HG03103 (cell line): ENCODE measurements around the gene EXOC3L4.
"Not testable (repeated sequence)": the region's sequence is repeated elsewhere in the genome, so short reads cannot be mapped to it uniquely, and the experiment has no call there.

Source experiments
- ATAC-seq: cut with Tn5 transposase; IDR thresholded peaks from one replicate; pipeline ENCODE4 v1.9.1; 2021; ENCODE audit warnings: low read depth; ENCODE audit not compliant: unreplicated experiment

The EXOC3L4 gene

GRCh38 chr14:103094406-103095209 is at the start of gene EXOC3L4:
EXOC3L4 (plus strand) TSS chr14:103094725; CDS start chr14:103100220, 5,495 bp downstream.
- ATAC-seq = no peak

- ATAC-seq = no peak
Observed at GRCh38 chr14:103045371-103045869, 49.1 kb upstream of the EXOC3L4 start.

- not testable (repeated sequence) for ATAC-seq
Observed at GRCh38 chr14:103047453-103047852, 47.1 kb upstream of the EXOC3L4 start.

GRCh38 chr14:103050935-103051334 is 43.6 kb upstream of the EXOC3L4 start:
- no peak for ATAC-seq

GRCh38 chr14:103052407-103052806 is 42.1 kb upstream of the EXOC3L4 start:
- ATAC-seq = no peak

GRCh38 chr14:103055695-103056094 is 38.8 kb upstream of the EXOC3L4 start:
- ATAC-seq = no peak

GRCh38 chr14:103056322-103057027 is 38.0 kb upstream of the EXOC3L4 start:
- ATAC-seq = no peak

GRCh38 chr14:103057028-103057371 is 37.5 kb upstream of the EXOC3L4 start:
- ATAC-seq = no peak

GRCh38 chr14:103057372-103058163 is 37.0 kb upstream of the EXOC3L4 start, which contains the start of gene CDC42BPB:
CDC42BPB (minus strand) TSS chr14:103057549; CDS start chr14:103057173, 376 bp downstream.
- ATAC-seq = peak; percentile 74

GRCh38 chr14:103058164-103059055 is 36.1 kb upstream of the EXOC3L4 start:
- ATAC-seq = no peak

- no peak for ATAC-seq
Observed at GRCh38 chr14:103059556-103059955, 35.0 kb upstream of the EXOC3L4 start.

- no peak for ATAC-seq
Observed at GRCh38 chr14:103061482-103061976, 33.0 kb upstream of the EXOC3L4 start.

GRCh38 chr14:103064436-103064835 is 30.1 kb upstream of the EXOC3L4 start:
- no peak for ATAC-seq

- no peak for ATAC-seq
Observed at GRCh38 chr14:103064978-103065377, 29.5 kb upstream of the EXOC3L4 start.

GRCh38 chr14:103065861-103066260 is 28.7 kb upstream of the EXOC3L4 start:
- ATAC-seq = no peak

GRCh38 chr14:103066399-103066798 is 28.1 kb upstream of the EXOC3L4 start:
- ATAC-seq = no peak

GRCh38 chr14:103067231-103067954 is 27.1 kb upstream of the EXOC3L4 start:
- ATAC-seq = no peak

GRCh38 chr14:103068351-103069073 is 26.0 kb upstream of the EXOC3L4 start:
- no peak for ATAC-seq
